Prostate gland (tissue), 2 donors: Measurements from ENCODE around the gene ADAM10.

ENCODE experiments used
- POLR2A ChIP-seq: fragments of 450-650 bp; IDR thresholded peaks from one replicate; pipeline ENCODE4 v1.6.1; 2016; ENCODE audit warnings: antibody characterized with exemption, mild to moderate bottlenecking
- TF ChIP-seq, protein P1 (sequence below), 4 experiments: fragments of 200-600 bp in 2 of 4; fragments of 450-650 bp in 2 of 4; sonication (generic) in 2 of 4; IDR thresholded peaks; 1 replicate in 3 of 4; 2 replicates in 1 of 4; pipeline ENCODE4 v1.5.1; 2016 to 2019; ENCODE audit warnings: antibody characterized with exemption in 4 of 4, mild to moderate bottlenecking in 2 of 4, moderate library complexity in 2 of 4

DNA sequence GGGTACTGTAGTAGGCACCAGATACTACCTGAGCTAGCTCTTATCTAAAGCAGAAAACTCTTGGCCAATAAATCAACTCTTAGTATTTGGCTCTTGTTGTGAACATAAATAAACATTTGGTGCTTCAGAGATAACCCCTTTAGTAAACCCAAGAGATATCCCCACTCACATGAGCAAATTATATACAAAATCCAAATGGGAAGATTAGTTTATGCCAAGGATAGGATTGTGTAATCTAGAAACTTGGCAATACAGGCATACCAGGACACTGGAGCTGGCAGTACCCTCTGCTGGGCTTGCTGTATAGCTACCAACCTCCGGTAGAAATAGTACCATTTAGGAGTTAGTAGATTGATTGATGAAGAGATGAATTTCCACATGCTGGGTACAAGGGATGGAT is 190.7 kb downstream of the ADAM10 start:
- TF ChIP-seq, protein P1, sequence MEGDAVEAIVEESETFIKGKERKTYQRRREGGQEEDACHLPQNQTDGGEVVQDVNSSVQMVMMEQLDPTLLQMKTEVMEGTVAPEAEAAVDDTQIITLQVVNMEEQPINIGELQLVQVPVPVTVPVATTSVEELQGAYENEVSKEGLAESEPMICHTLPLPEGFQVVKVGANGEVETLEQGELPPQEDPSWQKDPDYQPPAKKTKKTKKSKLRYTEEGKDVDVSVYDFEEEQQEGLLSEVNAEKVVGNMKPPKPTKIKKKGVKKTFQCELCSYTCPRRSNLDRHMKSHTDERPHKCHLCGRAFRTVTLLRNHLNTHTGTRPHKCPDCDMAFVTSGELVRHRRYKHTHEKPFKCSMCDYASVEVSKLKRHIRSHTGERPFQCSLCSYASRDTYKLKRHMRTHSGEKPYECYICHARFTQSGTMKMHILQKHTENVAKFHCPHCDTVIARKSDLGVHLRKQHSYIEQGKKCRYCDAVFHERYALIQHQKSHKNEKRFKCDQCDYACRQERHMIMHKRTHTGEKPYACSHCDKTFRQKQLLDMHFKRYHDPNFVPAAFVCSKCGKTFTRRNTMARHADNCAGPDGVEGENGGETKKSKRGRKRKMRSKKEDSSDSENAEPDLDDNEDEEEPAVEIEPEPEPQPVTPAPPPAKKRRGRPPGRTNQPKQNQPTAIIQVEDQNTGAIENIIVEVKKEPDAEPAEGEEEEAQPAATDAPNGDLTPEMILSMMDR (IDR thresholded peaks at IDR 0.05), result no peak
- TF ChIP-seq POLR2A, result no peak
